NCI-H1048 (cell line): ENCODE measurements around the gene MLX.
"Not testable (repeated sequence)": the region's sequence is repeated elsewhere in the genome, so short reads cannot be mapped to it uniquely, and the experiment has no call there.

Source experiments
- DNase-seq: peaks from one replicate; lab custom pipeline; 2025; lab: John Stamatoyannopoulos, UW

Gene MLX

DNA sequence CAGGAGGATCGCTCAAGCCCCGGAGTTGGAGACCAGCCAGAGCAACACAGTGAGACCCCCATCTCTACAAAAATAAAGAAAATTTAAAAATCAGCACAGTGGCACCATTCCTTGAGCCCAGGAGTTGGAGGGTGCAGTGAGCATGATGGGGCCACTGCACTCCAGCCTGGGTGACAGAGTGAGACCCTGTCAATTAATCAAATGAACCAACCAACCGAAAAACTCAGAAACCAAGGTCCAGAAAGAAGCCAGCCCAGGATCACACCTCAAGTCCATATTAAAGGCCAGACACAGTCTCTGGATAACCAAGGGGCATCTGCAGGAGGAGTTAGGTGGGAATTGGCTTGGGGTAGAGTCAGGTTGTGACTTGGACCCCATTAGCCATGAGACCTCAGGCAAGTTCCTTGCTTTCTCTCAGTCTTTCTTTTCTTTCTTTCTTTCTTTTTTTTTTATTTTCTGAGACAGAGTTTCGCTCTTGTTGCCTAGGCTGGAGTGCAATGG, 11.7 kb upstream of the MLX start:
- DNase-seq: no peak

- not testable (repeated sequence) for DNase-seq
These were observed 10.8 kb upstream of the MLX start for GRCh38 chr17:42555961-42556617.

DNA sequence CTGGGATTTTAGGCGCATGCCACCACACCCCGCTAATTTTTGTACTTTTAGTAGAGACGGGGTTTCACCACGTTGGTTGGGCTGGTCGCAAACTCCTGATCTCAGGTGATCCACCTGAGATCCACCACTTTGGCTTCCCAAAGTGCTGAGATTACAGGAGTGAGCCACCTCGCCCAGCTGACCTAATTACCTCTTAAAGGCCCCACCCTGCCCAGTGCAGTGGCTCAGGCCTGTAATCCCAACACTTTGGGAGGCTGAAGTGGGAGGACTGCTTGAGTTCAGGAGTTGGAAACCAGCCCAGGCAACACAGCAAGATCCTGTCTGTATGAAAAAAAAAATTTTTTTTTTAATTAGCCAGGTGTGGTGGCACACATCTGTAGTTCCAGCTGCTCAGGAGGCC, 7.8 kb upstream of the MLX start:
- no peak for DNase-seq

- DNase-seq: no peak
These were observed 6.7 kb upstream of the MLX start for GRCh38 chr17:42560246-42560645.

DNA sequence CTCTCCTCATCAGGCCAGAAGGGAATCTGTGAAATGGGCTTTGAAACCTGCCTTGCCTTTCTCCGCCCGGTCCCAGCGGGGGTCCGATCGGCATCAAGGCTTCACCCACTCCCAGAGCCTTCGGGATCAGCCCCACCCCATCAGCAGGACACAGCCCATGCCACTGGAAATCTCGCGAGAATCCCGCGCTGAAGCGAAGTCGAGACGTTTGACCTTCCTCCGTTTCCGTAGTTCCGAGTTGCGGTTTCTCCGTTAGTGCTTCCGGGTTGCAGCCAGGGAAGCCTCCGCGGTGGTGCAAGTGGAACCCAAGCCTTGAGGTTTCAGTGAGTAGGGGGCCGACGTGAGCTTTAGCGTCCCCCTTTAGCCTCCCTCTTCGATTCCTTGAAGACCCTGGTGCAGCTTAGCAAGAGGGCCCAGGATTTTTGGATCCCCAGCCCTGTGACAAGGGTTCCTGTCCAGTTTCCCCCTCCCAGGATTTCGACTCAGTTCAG, 5.0 kb upstream of the MLX start, which contains the start of gene COASY:
COASY (plus strand) TSS at position 252 of the 491 bp plus-strand sequence. CDS start 475 bp downstream, outside the sequence.
- DNase-seq: peak; percentile 90

GRCh38 chr17:42562388-42563142, 4.3 kb upstream of the MLX start:
- no peak for DNase-seq

DNA sequence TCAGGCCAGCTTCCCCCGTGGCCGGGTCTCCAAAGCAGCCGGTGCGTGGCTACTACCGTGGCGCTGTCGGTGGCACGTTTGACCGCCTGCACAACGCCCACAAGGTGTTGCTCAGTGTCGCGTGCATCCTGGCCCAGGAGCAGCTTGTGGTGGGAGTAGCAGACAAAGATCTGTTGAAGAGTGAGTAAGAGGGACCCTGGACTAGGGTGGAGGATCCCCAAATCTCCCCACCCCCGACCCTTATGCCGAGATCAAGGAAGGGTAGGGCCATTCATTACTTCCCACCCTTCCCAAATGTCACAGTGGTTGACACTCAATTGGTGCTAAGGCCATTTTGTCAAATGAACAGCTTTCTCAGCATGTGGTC, 3.8 kb upstream of the MLX start:
- no peak for DNase-seq

DNA sequence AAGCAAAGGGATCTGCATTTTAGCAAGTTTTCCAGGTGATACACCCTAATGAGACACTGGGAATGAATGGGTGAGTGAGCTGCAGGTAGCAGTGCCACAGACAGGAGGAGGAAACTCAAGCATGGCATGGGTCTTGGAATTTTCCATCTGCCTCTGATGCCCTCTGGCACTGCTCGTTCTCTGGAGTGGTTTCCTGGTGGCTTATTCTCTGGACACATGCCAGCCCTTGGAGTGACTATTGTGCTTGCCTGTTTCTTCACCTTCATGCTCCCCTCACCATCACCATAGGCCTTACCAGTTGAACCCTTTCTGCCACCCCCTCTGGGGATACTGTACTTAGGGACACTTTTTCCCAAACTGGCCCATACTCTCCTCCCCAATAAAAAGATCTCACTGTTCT, 3.4 kb upstream of the MLX start:
- DNase-seq: no peak

DNA sequence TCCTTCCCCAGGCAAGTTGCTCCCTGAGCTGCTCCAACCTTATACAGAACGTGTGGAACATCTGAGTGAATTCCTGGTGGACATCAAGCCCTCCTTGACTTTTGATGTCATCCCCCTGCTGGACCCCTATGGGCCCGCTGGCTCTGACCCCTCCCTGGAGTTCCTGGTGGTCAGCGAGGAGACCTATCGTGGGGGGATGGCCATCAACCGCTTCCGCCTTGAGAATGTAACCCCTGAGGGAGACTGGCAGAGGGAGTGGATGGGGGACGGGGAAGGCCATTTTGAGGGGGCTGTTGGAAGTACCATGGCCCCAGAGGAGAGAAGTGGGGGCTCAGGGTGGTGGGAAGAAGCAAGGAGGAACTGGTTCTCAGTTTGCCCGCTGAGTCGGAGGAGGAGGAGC, 3.0 kb upstream of the MLX start:
- DNase-seq: no peak

DNA sequence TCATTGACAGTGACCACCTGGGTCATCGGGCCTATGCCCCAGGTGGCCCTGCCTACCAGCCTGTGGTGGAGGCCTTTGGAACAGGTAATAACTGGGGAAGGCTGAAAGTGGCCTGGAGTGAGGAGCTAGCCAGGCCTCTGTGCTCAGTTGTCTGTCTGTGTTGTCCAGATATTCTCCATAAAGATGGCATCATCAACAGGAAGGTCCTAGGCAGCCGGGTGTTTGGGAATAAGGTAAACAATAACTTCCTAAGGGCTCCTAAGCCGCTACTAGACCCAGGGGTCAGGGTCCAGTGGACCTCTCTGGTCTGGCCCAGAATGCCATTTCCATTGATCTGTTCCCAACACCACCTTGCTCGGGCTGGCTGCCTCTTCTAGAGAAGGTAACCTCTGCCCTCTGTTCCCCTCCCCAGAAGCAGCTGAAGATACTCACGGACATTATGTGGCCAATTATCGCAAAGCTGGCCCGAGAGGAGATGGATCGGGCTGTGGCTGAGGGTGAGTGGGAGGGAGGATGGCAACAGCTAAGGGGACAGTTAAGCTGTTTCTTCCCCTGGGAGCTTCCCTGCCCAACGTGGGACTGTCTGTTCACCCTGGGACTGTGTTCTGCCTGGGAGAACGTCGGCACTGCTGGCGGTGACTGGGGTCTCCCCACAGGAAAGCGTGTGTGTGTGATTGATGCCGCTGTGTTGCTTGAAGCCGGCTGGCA, 1.9 kb upstream of the MLX start:
- no peak for DNase-seq

- no peak for DNase-seq
These were observed 1.2 kb upstream of the MLX start for GRCh38 chr17:42565523-42566214.

- no peak for DNase-seq
These were observed 551 bp upstream of the MLX start for GRCh38 chr17:42566215-42566882.

- no peak for DNase-seq
These were observed 1.6 kb downstream of the MLX start for GRCh38 chr17:42568341-42569111.

DNA sequence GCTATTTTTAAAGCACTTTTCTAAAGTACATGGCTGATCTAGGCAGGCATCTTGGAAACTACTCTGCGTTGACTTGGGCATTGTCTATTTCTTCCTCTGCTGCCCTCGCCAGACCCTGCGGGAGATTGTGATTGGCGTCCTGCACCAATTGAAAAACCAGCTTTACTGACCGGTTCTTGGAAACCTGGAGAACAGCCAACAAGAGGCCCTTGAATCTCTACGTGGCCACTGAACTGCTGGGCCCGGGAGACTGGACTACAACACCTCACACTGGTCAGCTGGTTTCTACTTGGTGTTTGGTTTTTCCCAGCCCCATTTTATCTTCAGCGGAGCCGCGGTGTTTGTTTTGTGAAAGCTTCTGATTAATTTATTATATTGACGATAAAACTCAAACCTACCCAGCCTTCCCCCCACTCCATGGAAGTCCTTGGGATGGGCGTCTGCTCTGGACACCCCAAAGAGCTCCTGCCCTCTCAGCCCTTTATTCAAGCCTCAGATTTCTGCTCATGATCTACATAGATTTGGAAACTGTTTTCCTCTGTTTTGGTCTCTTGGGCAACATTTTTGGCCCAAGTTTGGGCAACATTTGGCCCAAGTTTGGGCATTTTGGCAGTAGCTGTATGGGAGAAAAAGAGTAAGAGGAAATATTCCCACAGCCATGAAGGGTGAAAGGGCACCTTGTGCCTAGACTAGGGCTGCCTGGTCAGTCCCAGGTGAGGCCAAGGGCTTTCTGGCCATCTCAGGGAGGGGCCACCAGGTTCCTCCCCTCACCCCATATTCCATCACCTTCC, 4.7 kb downstream of the MLX start:
- DNase-seq: no peak

DNA sequence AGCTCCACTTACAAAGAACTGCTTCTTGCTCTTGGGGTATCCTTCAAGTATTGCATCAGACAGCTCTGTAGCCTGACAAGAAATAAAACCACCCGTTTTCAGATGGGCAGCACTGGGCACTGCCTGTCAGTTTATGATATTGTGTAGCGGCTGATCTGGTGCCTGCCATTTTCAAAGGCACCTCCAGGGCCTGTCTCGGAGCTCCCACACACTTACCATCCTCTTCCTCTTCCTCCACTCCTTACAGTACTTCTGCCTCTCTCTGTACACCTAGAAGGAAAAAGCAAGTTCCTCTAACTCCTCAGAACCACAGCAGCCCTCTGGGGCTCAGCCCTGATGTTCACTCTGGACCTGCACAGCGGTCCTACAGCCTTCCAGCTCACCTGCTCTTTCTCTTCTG, 6.2 kb downstream of the MLX start:
- no peak for DNase-seq

DNA sequence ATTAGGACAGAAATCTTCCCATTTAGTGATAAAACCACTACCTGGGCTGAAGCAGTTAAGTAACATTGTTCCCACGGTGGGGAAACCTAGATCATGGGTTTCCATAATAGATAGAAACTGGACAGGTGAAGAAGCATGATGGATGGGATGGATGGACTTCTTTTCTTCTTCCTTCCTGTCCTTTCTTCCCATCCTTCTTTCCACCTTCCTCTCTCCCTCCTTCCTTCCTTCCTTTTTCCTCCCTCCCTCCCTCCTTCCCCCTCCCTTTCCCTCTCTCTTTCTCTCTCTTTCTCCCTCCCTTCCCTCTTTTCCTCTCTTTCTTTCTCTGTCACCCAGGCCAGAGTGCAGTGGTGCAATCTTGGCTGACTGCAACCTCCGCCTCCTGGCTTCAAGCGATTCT, 7.6 kb downstream of the MLX start:
- no peak for DNase-seq

- no peak for DNase-seq
These were observed 10.2 kb downstream of the MLX start for GRCh38 chr17:42577140-42577531.

- peak; percentile 91 for DNase-seq
These were observed 10.8 kb downstream of the MLX start, which contains the start of gene PSMC3IP for GRCh38 chr17:42577532-42578281. Gene PSMC3IP (minus strand): TSS chr17:42577729. CDS start chr17:42577686, 43 bp downstream.

GRCh38 chr17:42578282-42578869, 11.5 kb downstream of the MLX start:
- peak; percentile 50 for DNase-seq
